HEK293T (cell line): ENCODE measurements around the gene CARD11.
"Not testable (repeated sequence)": the region's sequence is repeated elsewhere in the genome, so short reads cannot be mapped to it uniquely, and the experiment has no call there.

Source experiments
- ARNT ChIP-seq: fragments of 450-650 bp; IDR thresholded peaks from 2 replicates; pipeline ENCODE4 v1.6.1; 2017; ENCODE audit warnings: mild to moderate bottlenecking
- BHLHE40 ChIP-seq: fragments of 450-650 bp; IDR thresholded peaks from 2 replicates; pipeline ENCODE4 v1.6.1; 2016; ENCODE audit warnings: mild to moderate bottlenecking, moderate library complexity, borderline replicate concordance
- L3MBTL2 ChIP-seq: fragments of 450-650 bp; conservative IDR thresholded peaks from 2 replicates; pipeline ENCODE4 v1.6.1; 2016; ENCODE audit warnings: mild to moderate bottlenecking
- NFRKB ChIP-seq: fragments of 450-650 bp; IDR thresholded peaks from 2 replicates; pipeline ENCODE4 v1.6.1; 2016; ENCODE audit warnings: mild to moderate bottlenecking, moderate library complexity
- SP1 ChIP-seq: fragments of 450-650 bp; IDR thresholded peaks from 2 replicates; pipeline ENCODE4 v1.6.1; 2017

DNA sequence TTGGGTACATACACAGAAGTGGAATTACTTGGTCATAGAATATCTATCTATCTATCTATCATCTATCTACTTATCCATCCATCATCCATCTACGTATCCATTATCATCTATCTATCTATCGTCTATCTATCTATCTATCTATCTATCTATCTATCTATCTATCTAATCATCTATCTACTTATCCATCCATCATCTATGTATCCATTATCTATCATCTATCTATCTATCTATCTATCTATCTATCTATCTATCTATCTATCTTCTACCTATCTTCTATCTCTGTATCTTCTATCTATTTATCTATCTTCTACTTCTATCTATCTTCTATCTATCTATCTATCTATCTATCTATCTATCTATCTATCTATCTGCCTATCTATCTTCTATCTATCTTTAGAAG is 123.2 kb downstream of the CARD11 start:
- not testable (repeated sequence) for TF ChIP-seq BHLHE40, NFRKB, ARNT, L3MBTL2, SP1
